Ovary (tissue), 3 donors: ENCODE measurements around the gene NCF2.

Experiments used
- CTCF ChIP-seq, 3 donors: fragments of 450-650 bp in 2 of 3; fragments of 200-600 bp in 1 of 3; IDR thresholded peaks; one replicate each; pipeline versions ENCODE4 v1.5.1 to v1.8.0; 2016 to 2022; ENCODE audit warnings: antibody characterized with exemption in 3 of 3, mild to moderate bottlenecking in 1 of 3
- EP300 ChIP-seq: sonication (generic); formaldehyde crosslinking; IDR thresholded peaks from one replicate; pipeline ENCODE4 v1.6.1; 2017; ENCODE audit warnings: antibody characterized with exemption
- POLR2A ChIP-seq: fragments of 450-650 bp; IDR thresholded peaks from one replicate; pipeline ENCODE4 v1.6.1; 2017; ENCODE audit warnings: antibody characterized with exemption, mild to moderate bottlenecking, moderate library complexity
- donor health status: DM: no; HTN: no; CAD: no.

GRCh38 chr1:183572721-183573120 lies 17.5 kb downstream of the NCF2 start:
- TF ChIP-seq POLR2A: no peak
- TF ChIP-seq CTCF (IDR thresholded peaks at IDR 0.05): no peak
- no peak for TF ChIP-seq EP300
